Right atrium auricular region (tissue), 2 donors: ENCODE results near the gene GADD45GIP1. TPM values are rescaled to one million over a fixed set of nuclear protein-coding genes. Genes with fewer than 3 reads are reported as not detected.
"Not testable (repeated sequence)": the region's sequence is repeated elsewhere in the genome, so short reads cannot be mapped to it uniquely, and the experiment has no call there.

ENCODE experiments used
- DNase-seq: peaks from one replicate; pipeline ENCODE4 v3.0.0-alpha.2; 2019; ENCODE audit warnings: low spot score
- H3K27ac ChIP-seq, 2 donors: fragments of 200-600 bp; sonication (generic); 1 replicate in 1 of 2; 2 replicates in 1 of 2; pipeline ENCODE4 v1.5.1; 2016 to 2019
- H3K27me3 ChIP-seq, 2 donors: fragments of 200-600 bp; sonication (generic); one replicate each; pipeline versions ENCODE4 v1.5.1 to v1.6.0; 2017 to 2019
- H3K36me3 ChIP-seq: fragments of 200-600 bp; sonication (generic); one replicate; pipeline ENCODE4 v1.5.1; 2016
- H3K4me1 ChIP-seq, 2 donors: fragments of 200-600 bp; sonication (generic); one replicate each; pipeline versions ENCODE4 v1.5.1 to v1.6.0; 2017 to 2019
- H3K4me3 ChIP-seq, 2 donors: fragments of 200-600 bp; sonication (generic); 1 replicate in 1 of 2; 2 replicates in 1 of 2; pipeline ENCODE4 v1.5.1; 2017 to 2019; ENCODE audit warnings: mild to moderate bottlenecking in 1 of 2, moderate library complexity in 1 of 2
- H3K9me3 ChIP-seq, 2 donors: fragments of 200-600 bp; sonication (generic); one replicate each; pipeline ENCODE4 v1.5.1; 2019
- CTCF ChIP-seq, 2 donors: fragments of 200-600 bp; sonication (generic); IDR thresholded peaks; one replicate each; pipeline ENCODE4 v1.5.1; 2019; ENCODE audit warnings: antibody characterized with exemption in 2 of 2
- total RNA-seq, 2 donors: library from RNA; depleted of rRNA; stranded (reverse); fragments of >200 nt; gene quantifications; one replicate each; pipeline ENCODE4 v1.1.0, GENCODE V29; 2016

The GADD45GIP1 gene
- total RNA-seq, 2 donors from 2014 or later, result 48.5 to 58.7 TPM

- H3K36me3 ChIP-seq, result peaks cover 54% of the 10 kb centered on the region
- DNase-seq, result no peak
- TF ChIP-seq CTCF (IDR thresholded peaks at IDR 0.05), result no peak
These were observed 26.9 kb downstream of the GADD45GIP1 start for GRCh38 chr19:12930002-12930645.

GRCh38 chr19:12924621-12925310, 32.3 kb downstream of the GADD45GIP1 start:
- no peak for TF ChIP-seq CTCF (IDR thresholded peaks at IDR 0.05)
- no peak overlapping the region for H3K27ac ChIP-seq
- no peaks in the 10 kb centered on the region for H3K27me3 ChIP-seq
- no peak for DNase-seq
- peaks cover 72% of the 10 kb centered on the region for H3K36me3 ChIP-seq
- no peaks in the 10 kb centered on the region for H3K9me3 ChIP-seq
- no peak overlapping the region for H3K4me3 ChIP-seq
- H3K4me1 ChIP-seq, result no peaks in the 10 kb centered on the region

More at GRCh38 chr19:12930002-12930645, 26.9 kb downstream of the GADD45GIP1 start:
- Histone ChIP-seq H3K27me3 (no peaks in the 10 kb centered on the region), H3K27ac (no peak overlapping the region), H3K4me1 (peaks cover 3 to 12% of the 10 kb centered on the region in 2 donors), H3K4me3 (no peak overlapping the region), H3K9me3 (no peaks in the 10 kb centered on the region)

- Histone ChIP-seq H3K27ac (no peak overlapping the region), H3K36me3 (peaks cover 56% of the 10 kb centered on the region), H3K4me3 (no peak overlapping the region), H3K27me3 (no peaks in the 10 kb centered on the region), H3K4me1 (peaks cover 0 to 3% of the 10 kb centered on the region in 2 donors), H3K9me3 (no peaks in the 10 kb centered on the region)
- DNase-seq, result no peak
- no peak for TF ChIP-seq CTCF (IDR thresholded peaks at IDR 0.05)
These were observed 34.1 kb downstream of the GADD45GIP1 start for GRCh38 chr19:12922959-12923358.

- H3K27me3 ChIP-seq, result no peaks in the 10 kb centered on the region
- H3K4me1 ChIP-seq, result peaks cover 0 to 3% of the 10 kb centered on the region in 2 donors
- no peaks in the 10 kb centered on the region for H3K9me3 ChIP-seq
- peaks cover 37% of the 10 kb centered on the region for H3K36me3 ChIP-seq
- H3K27ac ChIP-seq, result no peak overlapping the region
- no peak overlapping the region for H3K4me3 ChIP-seq
- DNase-seq, result no peak
- TF ChIP-seq CTCF (IDR thresholded peaks at IDR 0.05), result no peak
These were observed 36.0 kb downstream of the GADD45GIP1 start for GRCh38 chr19:12921047-12921446.

GRCh38 chr19:12918253-12918652, 38.8 kb downstream of the GADD45GIP1 start:
- Histone ChIP-seq H3K4me3 (no peak overlapping the region), H3K36me3 (peaks cover 11% of the 10 kb centered on the region), H3K27me3 (no peaks in the 10 kb centered on the region), H3K27ac (no peak overlapping the region), H3K9me3 (no peaks in the 10 kb centered on the region), H3K4me1 (peaks cover 0 to 14% of the 10 kb centered on the region in 2 donors)
- TF ChIP-seq CTCF (IDR thresholded peaks at IDR 0.05), result no peak
- no peak for DNase-seq

- H3K4me3 ChIP-seq, H3K9me3 ChIP-seq, DNase-seq, H3K36me3 ChIP-seq, H3K27me3 ChIP-seq, H3K27ac ChIP-seq: not testable (repeated sequence)
- peaks cover 0 to 26% of the 10 kb centered on the region in 2 donors for H3K4me1 ChIP-seq
These were observed 41.2 kb downstream of the GADD45GIP1 start for GRCh38 chr19:12915860-12916259.
